GM19240 (cell line): ENCODE data around the gene BAG2.

ENCODE experiments used
- DNase-seq: peaks from one replicate; pipeline ENCODE4 v3.0.0; 2011; ENCODE audit warnings: low spot score; ENCODE audit not compliant: insufficient read length

Gene BAG2

DNA sequence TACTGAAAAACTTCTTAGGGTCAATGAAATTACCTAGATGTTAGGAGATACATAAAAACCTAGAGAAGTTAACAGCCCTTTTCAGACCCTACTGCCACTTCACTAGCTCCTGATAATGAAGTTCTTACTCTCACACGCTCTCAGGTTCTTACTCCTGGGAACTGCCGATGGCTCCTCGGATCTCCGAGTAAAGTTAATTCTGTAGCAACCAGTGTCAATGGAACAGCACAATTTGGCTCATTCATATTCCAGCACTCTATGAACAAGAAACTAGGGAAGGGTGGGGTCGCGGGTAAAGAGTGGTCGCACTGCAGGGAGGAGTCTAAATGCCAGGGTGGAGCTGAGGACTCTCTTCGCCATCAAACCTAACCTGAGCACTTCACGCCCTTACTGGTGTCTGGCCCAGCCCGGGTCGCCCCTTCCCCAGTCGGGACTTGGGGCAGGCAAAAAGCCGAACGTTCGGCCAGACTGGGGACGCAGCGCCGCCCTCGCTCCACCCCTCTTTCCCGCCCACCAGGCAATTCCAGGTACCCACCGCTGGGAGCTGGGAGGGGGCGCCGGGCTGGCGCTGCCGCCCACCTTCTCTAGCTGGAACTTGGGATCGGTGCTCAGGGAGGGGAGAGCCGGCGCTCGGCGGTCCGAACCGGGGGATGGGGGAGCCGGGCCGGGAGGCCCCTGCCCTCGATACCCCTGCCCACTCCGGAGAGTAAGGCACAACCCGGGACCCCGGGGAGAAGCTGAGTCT is 49.2 kb downstream of the BAG2 start:
- DNase-seq = peak; percentile 29

DNA sequence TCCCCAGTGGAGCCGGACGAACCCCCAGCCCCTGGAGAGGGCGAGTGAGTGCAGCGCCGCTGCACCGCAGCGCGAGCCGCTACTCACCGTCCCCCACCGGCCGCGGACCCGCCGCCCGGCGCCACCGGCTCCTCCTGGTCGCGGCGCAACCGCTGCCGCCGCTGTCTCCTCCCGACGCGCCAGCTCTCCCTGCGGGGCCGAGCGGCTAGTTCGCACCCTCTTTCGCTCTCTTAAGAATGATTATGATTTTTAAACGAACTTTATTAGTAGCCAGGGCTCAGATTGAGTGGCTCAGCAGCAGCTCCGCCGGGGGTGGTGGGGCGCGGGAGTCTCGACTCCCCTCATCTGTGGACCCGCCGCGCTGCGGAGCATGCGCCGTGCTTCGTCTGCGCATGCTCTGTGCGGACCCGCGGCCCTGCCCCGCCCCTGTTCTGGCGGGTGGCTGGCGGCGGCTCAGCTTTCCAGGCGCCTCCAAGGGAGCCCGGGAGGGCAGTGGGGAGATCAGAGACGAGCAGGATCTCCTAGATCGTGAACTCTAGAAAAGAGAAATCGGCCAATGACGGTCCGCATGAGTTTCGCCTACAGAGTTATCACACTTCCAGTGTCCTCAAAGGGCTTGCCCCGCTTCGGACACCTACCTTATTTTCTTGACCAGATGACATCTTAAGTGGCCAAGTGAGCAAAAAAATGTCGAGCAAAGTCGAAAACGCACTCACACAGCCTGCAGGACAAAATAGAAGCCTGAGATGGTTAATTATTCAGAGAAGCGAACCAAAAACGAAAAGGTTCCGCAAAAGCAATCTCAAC is 50.0 kb downstream of the BAG2 start, which contains the start of gene RAB23:
TSS of gene RAB23 (minus strand) at position 372 of the 807 bp plus-strand sequence. CDS start 11,927 bp downstream, outside the sequence.
- peak; percentile 52 for DNase-seq

DNA sequence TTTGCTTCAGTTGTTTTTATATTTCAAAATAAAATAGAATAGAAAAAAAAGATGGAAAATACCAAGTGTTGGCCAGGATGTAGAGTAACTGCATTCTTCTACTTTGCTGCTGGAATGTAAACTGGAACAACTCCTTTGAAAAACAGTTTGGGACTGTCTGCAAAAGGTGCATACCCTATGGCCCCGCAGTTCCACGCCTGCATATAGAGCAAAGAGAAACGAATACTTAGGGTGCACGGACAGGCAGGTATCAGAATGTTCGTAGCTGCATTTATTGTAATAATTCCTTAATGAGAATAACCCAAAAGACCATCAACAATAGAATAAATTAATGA is 50.6 kb downstream of the BAG2 start:
- no peak for DNase-seq

DNA sequence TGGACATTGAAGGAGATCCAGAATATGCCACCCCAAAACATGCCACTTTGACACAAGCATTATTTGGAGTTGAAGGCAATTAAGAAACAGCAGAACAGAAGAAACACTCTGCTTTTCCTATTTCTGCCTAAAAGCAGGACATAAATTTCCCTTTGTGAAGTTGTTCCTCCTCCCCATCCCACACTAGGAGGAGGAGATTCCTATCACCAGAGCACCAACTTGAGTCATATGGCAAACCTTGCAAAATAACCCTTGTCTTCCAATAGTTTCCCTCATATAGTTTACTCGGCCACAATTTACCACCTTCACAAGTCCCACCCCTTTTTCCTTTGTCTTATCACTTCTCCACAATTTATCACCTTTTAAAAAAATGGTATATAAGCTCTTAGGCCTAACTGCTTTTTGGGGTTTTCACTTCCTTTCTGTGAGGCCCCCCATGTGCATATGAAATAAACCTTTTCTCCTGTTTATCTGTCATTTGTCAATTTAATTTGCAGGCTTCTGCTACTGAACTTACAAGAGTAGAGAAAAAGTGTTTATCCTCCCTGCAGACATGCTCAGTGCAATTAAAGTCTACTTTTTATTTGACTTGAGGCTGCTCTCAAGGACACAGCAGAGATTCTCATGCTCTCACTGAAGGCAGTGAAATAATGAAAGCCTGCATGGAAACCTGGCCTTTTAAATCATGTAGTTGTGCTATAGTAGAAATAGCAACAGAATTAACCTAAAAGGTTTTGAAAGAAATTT is 52.8 kb downstream of the BAG2 start:
- DNase-seq = no peak

DNA sequence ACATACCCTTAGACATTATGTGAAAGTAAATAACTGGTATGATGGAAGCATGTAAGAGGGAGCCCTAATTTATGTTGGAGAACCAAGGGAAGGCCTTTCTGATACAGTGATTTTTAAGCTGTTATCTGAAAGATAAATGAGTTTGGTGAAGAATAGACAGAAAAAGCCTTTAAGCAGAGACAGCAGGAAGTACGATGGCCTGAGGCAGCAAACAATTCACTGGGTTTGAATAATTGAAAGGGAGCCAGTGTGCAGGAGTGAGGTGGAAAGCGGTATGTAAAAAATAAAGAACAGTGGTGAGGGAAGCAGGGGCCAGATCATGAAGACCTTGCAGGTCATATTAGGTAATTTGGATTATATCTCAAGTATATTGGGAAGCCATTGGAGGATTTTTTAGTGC is 54.1 kb downstream of the BAG2 start:
- no peak for DNase-seq
